GM19452 (cell line): ENCODE measurements around the gene WWP2.
"Not testable (repeated sequence)": the region's sequence is repeated elsewhere in the genome, so short reads cannot be mapped to it uniquely, and the experiment has no call there.

Source experiments
- ATAC-seq: cut with Tn5 transposase; IDR thresholded peaks from one replicate; pipeline ENCODE4 v1.9.1; 2021; ENCODE audit not compliant: unreplicated experiment

The WWP2 gene

DNA sequence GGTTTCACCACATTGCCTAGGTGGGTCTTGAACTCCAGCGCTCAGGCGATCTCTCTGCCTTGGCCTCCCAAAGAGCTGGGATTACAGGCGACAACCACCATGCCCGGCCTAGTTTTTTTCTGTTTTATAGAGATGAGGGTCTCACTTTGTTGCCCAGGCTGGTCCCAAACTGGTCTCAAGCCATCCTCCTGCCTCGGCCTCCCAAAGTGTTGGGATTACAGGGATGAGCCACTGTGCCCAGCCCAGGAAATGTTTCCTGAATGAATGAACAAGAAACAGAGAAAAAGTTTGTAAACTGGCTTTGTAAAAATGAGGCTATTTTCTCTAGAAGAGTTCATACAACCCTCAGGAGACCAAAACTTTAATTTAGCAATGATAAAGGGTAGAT lies 68.0 kb downstream of the WWP2 start:
- no peak for ATAC-seq

DNA sequence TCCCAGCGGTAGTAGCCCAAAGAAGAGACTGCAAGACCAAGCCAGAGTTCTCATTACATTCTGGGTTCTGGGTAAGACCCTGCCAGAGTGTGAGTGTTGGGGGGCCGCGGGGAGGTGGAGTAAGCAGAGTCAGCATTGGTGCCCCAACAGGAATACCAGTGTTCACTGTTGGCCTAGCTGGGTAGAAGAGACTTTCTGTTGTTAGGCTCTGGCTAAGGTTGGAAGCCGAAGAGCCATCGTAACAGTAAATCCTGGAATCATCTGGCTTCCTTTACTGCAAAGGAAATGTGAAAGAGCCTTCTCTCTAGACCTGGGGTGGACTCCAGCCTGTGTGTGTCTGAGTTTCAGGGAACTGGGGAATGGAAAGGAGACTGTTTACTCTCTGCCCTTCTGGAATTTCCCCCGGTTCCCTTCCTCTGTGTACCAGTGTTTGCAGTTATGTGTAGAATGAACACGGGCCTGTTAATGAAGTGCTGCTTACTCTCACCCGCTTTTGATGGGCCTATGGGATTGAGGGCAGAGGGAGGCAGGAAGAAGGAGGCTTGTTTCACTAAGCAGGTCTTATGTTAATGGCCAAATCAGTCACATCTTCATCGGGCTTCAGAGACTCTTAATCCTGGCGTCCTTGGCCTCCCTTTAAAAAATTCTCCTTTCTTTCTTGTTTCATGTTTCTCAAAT lies 68.5 kb downstream of the WWP2 start:
- no peak for ATAC-seq

DNA sequence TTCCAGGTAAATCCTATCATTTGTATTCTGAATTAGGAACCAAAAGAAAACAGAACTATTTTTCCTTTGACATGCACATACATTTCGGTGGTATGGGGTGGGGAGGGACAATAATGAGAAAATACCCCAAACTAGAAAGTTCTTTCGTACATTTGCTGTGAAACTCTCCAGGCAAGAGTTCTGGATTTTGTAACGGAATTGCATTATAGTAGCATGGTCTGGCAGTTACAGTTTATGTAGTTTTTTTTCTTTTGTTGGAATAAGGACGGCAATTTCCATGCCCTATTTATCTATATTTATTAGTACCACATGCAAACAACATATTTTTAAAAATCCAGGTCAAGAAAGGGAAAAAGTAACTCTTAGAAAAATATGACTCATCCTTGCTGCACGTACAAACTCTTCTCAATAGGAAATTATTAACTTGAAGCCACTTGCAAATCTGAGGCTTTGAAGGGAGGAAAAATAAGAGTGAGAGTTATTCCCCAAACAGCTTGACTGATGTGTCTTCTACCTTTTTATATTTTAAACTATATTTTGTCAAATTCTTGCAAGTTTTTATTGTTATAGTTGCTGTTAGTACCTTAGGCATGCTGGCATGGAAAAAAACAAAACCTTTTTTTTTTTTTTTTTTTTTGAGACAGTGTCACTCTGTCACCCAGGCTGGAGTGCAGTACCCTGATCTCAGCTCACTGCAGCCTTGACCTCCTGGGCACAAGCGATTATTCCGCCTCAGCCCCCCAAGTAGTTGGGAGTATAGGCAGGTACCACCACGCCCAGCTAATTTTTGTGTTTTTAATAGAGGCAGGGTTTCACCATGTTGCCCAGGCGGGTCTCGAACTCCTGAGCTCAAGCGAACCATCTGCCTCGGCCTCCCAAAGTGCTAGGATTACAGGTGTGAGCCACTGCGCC lies 69.3 kb downstream of the WWP2 start:
- ATAC-seq, result no peak

DNA sequence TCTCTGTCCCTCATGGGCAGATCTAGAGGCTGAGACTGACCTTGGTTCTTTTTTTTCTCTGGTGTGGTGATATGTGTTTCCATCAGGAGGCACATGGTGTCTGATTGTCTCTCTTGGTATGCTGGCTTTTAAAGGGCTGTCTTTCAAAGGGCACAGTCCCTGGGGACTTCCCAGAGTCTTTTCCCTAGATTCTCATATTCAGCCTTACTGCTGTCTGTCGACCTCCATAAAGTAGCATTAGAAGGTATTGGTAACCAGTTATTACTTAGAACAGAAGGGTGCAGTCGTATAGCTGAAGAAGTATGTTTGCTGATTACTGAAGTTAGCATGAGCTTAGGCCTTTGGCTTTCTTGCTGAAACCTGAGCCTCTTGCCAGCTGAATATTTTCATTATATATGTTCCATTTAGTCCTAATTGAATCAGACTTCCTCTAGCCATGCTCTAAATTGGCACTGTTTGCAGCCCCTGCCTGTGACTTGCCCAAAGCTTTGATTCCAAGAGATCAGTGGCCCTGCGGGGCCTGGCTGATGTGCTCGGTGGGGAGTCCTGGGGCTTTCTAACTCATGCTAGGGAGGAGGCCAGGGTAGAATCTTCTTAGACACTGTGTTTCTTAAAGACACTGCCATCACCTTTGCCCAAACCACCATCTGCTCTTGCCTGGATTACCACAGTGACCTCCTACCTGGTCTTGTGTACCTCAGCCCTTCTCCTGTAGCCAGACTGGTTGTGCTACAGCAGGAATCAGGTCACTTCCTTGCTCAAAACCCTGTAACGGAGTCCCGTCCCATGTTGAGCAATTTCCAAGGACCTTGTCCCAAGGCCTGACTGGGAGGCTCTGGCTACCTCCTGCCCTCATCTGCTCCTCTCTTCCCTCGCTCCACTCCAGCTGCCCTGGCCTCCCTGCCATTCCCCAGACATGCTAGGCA lies 71.5 kb downstream of the WWP2 start:
- no peak for ATAC-seq

DNA sequence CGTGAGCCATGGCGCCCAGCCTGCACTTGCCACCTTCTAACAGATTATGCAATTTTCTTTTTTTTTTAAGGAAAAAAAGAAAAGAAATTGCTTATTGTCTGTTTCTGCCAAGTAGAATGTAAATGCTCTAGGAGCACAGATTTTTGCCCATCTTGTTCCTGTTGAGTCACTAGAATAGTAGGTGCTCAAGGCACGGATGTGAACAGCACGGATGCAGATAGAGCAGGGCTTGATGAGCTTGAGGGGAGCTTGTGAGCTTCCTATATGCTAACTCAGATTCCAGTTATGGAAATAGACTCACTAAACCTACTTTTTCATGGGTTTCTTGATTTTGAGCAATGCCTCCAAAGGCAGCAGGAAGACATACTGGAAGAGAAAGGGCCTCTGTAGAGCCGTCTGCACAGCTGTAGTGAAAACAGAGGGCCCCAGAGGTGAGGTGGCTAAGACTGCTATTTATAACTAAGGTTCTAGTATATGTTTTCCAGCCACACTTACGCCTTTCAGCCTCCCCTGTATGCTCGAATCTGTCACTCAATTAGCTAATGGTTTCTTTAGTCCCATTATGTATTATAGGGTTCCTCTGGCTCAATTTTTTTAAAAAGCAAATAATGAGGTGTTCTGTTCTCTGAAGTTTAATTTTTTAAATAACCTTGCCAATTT lies 72.8 kb downstream of the WWP2 start:
- no peak for ATAC-seq

DNA sequence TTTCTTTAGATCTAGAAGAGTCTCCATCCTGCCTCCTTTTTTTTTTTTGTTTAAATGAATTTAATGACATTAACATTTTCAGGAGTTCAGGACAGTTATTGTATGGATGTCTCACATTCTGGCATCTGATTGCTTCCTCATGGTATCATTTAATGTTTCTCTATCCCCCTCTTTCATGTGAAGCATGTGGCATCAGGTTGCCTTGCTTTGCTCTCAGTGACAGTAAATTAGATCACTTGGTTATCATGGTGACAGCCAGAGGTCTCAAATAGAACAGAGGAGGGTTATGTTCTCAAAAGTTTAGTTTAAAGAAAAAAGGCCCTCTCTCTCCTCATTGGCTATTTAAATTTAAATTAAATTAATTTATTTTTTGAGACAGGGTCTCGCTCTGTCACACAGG lies 74.1 kb downstream of the WWP2 start:
- no peak for ATAC-seq

DNA sequence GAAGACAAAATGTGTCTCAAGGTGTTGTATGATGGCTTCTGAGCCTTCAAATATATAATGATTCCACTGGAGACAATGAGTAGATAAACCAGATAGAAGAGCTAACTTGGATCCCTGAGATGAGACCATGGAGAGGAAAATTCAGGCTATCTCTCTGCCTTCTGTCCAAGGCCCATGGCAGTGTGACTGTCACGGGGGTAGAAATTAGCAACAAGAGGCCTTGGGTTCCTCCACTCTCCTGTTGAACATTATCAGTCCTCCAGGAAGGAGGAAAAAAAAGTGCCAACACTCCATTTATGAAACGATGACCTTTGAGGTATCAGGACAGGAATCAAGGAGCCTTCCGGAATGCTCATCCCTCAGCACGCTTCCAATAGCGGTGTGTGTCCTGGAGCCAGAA lies 75.2 kb downstream of the WWP2 start:
- no peak for ATAC-seq

DNA sequence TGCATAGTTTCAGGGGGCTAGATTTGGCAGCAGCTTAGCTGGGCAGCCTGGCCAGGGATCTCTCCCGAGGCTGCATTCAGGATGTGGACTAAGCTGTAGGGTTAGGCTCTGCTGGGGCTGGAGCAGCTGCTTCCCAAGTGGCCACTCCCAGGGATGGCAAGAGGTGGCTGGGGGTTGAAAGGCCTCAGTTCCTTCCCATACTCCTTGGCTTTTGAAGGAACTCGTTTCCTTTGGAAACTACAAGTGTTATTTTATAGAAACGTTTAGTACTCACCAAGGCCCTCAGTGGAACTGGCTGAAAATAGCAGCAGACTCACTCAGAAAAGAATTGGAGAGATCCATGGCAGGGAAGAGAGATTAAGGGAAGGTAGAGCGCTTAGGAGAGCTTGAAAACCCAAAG lies 76.4 kb downstream of the WWP2 start:
- ATAC-seq, result no peak

DNA sequence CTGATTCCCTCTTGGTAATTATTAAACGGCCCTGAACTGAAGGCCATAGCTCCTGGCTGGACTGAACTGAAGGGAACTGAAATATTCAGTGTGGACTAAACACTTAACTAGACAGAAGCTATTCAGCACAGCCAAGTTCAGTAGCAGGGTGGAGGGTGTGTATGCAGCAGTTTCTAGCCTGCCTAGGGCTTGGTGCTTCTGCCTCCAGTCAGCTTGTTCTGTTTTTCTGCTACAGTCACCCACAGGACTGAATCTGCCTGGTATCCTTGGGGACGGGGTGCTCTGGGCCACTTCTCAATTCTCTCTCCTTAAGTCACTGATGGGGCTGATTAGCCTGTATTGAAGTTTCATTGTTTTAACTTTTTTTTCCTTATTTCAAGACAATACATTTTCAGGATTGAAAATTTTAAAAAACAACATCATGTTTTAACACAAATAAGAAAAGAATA lies 77.1 kb downstream of the WWP2 start:
- no peak for ATAC-seq

DNA sequence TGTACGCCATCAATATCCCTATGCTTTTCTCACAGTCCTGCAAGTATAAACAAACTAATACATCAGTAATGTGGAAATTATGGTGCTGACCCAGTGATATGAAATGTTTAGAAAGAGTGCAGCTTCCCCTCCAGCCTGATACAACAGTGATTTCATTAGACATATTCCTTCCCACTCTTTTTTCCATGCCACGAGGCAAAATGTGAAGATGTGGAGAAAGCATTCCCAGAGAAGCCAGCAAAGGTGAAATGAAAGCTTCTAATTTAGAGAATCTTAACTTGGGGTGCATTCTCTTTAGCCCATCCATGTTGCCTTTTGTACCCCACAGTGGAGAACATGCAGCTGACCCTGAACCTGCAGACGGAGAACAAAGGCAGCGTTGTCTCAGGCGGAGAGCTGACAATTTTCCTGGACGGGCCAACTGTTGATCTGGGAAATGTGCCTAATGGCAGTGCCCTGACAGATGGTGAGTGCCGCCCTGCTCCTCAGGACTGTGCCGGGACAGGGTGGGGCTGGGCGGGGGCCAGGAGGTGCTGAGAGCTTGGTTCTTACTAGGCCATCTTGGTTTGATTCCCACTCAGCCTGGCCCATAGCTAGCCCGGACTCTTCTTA lies 77.8 kb downstream of the WWP2 start:
- ATAC-seq, result no peak

DNA sequence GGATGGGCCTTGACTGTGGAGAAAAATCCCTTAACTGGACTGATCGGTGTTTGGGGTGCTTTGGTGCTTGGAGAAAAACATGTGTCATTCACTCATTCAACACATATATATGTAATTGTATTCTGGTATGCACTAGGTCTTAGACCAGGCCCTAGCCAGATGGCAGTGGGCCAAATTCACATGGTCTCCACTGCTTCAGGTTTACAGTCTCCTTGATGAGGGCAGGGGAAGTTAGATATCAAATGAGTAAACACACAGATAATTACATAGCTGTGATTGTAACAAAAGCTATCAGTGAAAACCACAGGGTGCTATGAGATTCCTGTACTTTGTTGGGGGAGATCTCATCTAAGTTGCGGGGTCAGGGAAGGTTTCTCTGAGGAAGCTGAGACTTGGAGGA lies 78.8 kb downstream of the WWP2 start:
- no peak for ATAC-seq

DNA sequence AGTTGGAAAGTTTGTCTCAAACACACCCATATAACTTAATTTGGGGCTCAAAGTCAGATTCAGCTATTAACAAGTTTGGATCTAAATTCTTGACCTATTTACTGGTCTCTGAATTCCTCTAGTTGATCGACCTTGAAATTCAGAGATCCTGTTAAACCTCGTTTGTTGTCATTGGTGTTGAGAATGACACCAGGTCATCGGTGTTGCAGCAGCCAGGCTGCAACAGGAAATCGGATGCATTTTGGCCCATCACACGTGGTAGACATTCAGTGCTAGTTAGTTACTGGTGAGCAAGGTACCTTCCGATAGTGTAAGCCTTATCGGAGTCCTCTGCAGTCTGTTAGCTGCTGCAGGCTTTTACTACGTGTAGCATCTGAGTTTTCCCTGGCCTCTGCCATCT lies 82.3 kb downstream of the WWP2 start:
- ATAC-seq, result no peak

DNA sequence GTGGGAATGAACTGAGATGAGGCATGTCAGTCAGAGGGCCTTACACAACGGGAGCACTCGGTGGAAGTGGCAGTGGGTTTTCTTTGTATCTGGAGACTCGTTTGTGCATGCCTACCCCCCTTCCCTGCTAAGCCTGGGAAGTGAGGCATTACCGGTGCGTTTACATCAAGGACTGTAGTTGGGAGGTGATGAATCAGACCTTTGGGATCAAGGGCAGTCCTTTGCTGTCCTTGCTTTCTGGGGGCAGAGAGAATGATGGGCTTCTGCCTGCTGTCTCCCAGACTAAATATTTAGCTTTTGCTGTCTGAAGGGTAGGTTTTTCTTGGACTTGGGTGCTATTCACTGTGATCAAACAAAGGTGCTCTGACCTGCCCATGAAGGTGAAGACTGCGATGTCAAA lies 83.0 kb downstream of the WWP2 start:
- no peak for ATAC-seq

DNA sequence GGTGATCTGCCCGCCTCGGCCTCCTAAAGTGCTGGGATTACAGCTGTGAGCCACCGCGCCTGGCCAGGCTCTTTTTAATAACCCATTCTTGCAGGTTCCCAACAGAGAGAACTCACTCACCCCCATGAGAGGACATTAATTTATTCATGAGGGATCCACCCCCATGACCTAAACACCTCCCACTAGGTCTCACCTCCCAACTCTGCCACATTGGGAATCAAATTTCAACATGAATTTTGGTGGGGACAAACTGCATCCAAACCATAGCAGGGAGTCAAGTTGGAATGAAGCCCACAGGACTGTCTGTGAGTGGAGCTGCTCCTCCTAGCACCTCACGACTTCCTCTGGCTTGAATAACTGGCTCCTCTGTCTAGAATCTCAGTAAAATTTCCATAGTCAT lies 85.5 kb downstream of the WWP2 start:
- no peak for ATAC-seq

DNA sequence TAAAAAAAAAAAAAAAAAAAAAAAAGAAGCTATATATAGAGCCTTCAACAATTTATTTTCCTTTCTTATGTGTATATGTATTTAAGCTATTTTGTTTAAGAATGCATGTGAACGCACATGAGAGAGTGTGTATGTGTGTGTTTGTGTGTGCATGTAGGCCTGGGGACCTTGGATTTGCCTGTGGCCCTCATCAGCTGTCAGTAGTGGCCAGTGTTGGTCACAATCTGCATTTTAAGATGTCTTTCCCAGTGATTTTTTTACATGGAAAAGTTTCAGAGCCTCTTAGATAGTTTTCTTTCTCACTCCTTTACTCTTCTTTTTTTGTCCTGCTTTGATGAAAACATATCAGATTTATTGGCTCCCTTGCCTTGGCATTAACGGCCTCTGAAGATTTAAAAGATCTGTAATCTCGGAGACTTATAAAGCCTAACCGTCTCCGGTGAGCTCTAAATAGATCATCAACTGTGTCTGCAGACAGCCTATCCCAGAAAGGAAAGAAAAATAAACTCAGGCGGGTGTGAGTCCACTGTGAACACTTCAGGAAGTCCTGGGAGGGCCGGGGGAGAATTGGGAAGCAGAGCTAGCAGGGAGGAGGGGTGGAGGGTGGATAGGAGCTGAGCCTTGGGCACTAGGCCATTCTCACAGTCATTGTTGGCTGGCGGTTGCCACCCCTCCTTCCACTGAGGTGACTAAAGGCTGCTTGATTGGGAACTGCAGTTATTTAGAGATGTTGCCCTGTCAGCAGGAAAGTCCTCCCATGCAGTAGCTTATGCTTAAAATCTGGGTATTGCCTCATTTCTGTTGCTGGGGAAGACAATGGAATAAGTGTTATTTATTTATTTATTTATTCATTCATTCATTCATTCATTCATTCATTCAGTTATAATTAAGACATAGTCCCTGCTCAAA lies 86.8 kb downstream of the WWP2 start:
- ATAC-seq, result no peak

DNA sequence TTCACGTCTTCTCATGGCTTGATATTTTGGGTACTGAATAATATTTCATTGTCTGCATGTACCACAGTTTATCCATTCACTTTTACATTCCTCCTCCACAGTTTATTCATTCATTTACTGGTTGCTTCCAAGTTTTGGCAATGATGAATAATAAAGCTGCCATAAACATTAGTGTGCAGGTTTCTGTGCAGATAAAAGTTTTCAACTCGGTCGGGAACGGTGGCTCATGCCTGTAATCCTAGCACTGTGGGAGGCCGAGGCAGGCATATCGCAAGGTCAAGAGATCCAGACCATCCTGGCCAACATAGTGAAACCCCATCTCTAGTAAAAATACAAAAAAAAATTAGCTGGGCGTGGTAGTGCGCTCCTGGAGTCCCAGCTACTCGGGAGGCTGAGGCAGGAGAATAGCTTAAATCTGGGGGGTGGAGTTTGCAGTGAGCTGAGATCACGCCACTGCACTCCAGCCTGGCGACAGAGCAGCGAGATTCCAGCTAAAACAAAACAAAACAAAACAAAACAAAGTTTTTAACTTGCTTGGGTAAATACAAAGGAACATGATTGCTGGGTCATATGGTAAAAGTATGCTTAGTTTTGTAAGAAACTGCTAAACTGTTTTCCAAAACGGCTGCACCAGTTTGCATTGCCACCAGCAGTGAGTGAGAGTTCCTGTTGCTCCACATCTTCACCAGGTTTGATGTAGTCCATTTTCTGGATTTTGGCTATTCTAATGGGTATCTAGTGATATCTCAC lies 89.5 kb downstream of the WWP2 start:
- no peak for ATAC-seq

DNA sequence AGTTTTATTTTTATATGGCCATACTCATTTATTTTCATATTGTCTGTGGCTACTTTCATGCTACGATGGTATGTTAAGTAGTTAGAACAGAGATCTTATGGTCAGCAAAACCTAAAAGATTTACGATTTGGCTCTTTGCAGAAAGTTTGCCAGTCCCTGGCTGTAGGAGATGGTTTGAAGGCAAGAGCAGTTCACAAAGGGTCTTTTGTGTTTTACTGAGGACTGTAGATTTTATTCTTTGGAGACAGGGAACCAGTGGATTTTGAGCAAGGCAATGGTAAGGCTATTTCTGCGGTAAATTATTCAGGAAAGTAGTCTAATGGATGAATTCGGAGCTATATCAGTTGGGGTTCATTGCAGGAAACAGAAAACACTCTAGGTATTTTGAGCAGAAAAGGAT lies 90.7 kb downstream of the WWP2 start:
- no peak for ATAC-seq

DNA sequence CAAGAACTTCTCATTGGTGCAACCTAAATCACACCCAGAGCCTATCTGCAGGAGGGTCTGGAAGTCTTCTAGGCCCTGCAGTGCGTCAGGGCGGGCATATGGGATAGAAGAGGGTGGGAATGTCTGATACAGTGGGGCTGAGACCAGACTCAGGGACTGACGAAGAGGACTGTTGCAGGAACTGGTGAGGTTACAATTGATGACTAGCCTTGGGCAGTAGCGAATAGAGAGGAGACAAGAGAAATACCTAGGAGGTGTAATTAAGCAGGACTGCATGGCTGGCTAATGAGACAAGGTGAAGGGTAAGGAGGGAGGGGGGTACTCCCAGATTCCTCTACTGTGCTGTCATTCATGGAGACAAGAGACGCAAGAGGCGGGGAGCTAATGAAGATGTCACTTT lies 91.3 kb downstream of the WWP2 start:
- no peak for ATAC-seq

DNA sequence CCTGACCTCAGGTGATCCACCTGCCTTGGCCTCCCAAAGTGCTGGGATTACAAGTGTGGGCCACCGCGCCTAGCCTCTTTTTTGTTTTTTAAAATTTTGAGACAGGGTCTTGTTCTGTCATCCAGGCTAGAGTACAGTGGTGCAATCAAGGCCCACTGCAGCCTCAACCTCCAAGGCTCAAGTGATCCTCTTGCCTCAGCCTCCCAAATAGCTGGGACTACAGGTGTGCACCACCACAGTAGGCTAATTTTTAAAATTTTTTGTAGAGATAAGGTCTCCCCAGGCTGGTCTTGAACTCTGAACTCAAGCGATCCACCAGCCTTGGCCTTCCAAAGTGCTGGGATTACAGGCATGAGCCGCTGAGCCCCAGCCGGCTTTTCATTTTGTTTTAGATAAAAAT lies 92.6 kb downstream of the WWP2 start:
- ATAC-seq, result not testable (repeated sequence)
